Measurements from ENCODE around the gene SOX21. TPM values are rescaled to one million over a fixed set of nuclear protein-coding genes. Genes with fewer than 3 reads are reported as not detected.

Gene SOX21
- total RNA-seq, 1 experiment from 2014 or later: not detected

- no peak overlapping the region for H3K27ac ChIP-seq (ENCODE audit: low read depth, low read length)
- intact Hi-C loops (cut with micrococcal nuclease): no loop called here
- no TSS peak for BruUV-seq (replicated peaks)
- no peak overlapping the region for H2AFZ ChIP-seq (ENCODE audit: low read depth, low read length, poor library complexity, severe bottlenecking)
- H3K79me2 ChIP-seq (ENCODE audit: insufficient read depth, low read length): no peaks in the 10 kb centered on the region
- no peak for DNase-seq (ENCODE audit: low read depth, low spot score)
- no peaks in the 10 kb centered on the region for H4K20me1 ChIP-seq (ENCODE audit: insufficient read depth)
- H3K4me2 ChIP-seq (ENCODE audit: low read length): no peak overlapping the region
- no peak overlapping the region for H3K9ac ChIP-seq (ENCODE audit: low read length)
- TF ChIP-seq CEBPB (IDR thresholded peaks at IDR 0.05; ENCODE audit: low read depth) (no peak), CBX3 (IDR thresholded peaks at IDR 0.05; ENCODE audit: low read depth) (no peak), SRF (IDR thresholded peaks at IDR 0.05; ENCODE audit: low read depth) (no peak), YY1 (IDR thresholded peaks at IDR 0.05; ENCODE audit: extremely low read depth, insufficient replicate concordance, low read depth, low read length) (no peak), RAD21 (IDR thresholded peaks at IDR 0.05; ENCODE audit: low read depth) (no peak), ZFX (IDR thresholded peaks at IDR 0.05) (no peak)
- RAD21 ChIA-PET (ENCODE audit: low non-redundant PET in 1 of 2, low total read pairs in 2 of 2, uncharacterized antibody in 2 of 2, unreplicated experiment in 2 of 2): no interaction called here
- H3K4me3 ChIP-seq (replicated peaks in 1 of 2; ENCODE audit: low read depth in 1 of 2, low read length in 2 of 2): no peak overlapping the region
- no peak for ATAC-seq
- no peaks in the 10 kb centered on the region for H3K9me3 ChIP-seq (ENCODE audit: control insufficient read depth in 1 of 2, insufficient read depth in 1 of 2, low read depth in 1 of 2, low read length in 2 of 2)
- no peaks in the 10 kb centered on the region for H3K4me1 ChIP-seq (ENCODE audit: control insufficient read depth in 1 of 2, insufficient read depth in 2 of 2, low read length in 2 of 2)
- no peaks in the 10 kb centered on the region for H3K9me2 ChIP-seq (ENCODE audit: insufficient read depth)
- no peaks in the 10 kb centered on the region for H3K36me3 ChIP-seq (ENCODE audit: control insufficient read depth in 1 of 2, insufficient read depth in 2 of 2, low read length in 2 of 2)
- H3K27me3 ChIP-seq (ENCODE audit: insufficient read depth, low read length): peaks cover 18% of the 10 kb centered on the region
- POLR2A ChIA-PET: no interaction called here
- CTCF ChIA-PET: no interaction called here
Observed at GRCh38 chr13:94706843-94707399, 5.4 kb downstream of the SOX21 start.

- RAD21 ChIA-PET (ENCODE audit: low non-redundant PET in 1 of 2, low total read pairs in 2 of 2, uncharacterized antibody in 2 of 2, unreplicated experiment in 2 of 2): no interaction called here
- intact Hi-C loops (cut with micrococcal nuclease): no loop called here
- ATAC-seq: no peak
- Histone ChIP-seq H3K27me3 (ENCODE audit: insufficient read depth, low read length) (peaks cover 18% of the 10 kb centered on the region), H3K4me2 (ENCODE audit: low read length) (no peak overlapping the region), H3K9me2 (ENCODE audit: insufficient read depth) (no peaks in the 10 kb centered on the region), H3K9me3 (ENCODE audit: control insufficient read depth in 1 of 2, insufficient read depth in 1 of 2, low read depth in 1 of 2, low read length in 2 of 2) (no peaks in the 10 kb centered on the region), H3K27ac (ENCODE audit: low read depth, low read length) (no peak overlapping the region), H4K20me1 (ENCODE audit: insufficient read depth) (no peaks in the 10 kb centered on the region), H3K4me1 (ENCODE audit: control insufficient read depth in 1 of 2, insufficient read depth in 2 of 2, low read length in 2 of 2) (no peaks in the 10 kb centered on the region), H3K9ac (ENCODE audit: low read length) (no peak overlapping the region), H2AFZ (ENCODE audit: low read depth, low read length, poor library complexity, severe bottlenecking) (no peak overlapping the region), H3K36me3 (ENCODE audit: control insufficient read depth in 1 of 2, insufficient read depth in 2 of 2, low read length in 2 of 2) (no peaks in the 10 kb centered on the region), H3K4me3 (replicated peaks in 1 of 2; ENCODE audit: low read depth in 1 of 2, low read length in 2 of 2) (no peak overlapping the region), H3K79me2 (ENCODE audit: insufficient read depth, low read length) (no peaks in the 10 kb centered on the region)
- CTCF ChIA-PET: no interaction called here
- no peak for DNase-seq (ENCODE audit: low read depth, low spot score)
- POLR2A ChIA-PET: no interaction called here
- BruUV-seq (replicated peaks): no TSS peak
- no peak for TF ChIP-seq POLR2A (IDR thresholded peaks at IDR 0.05; ENCODE audit: borderline replicate concordance, extremely low read depth, insufficient read depth, insufficient read length)
- TF ChIP-seq EGR1 (IDR thresholded peaks at IDR 0.05; ENCODE audit: low read depth): no peak
- no peak for TF ChIP-seq FOSL1 (IDR thresholded peaks at IDR 0.05; ENCODE audit: low read depth)
- no peak for TF ChIP-seq ELF1 (IDR thresholded peaks at IDR 0.05; ENCODE audit: borderline replicate concordance, low read depth)
- no peak for TF ChIP-seq MAX (IDR thresholded peaks at IDR 0.05)
- no peak for TF ChIP-seq CBX3 (IDR thresholded peaks at IDR 0.05; ENCODE audit: low read depth)
- no peak for TF ChIP-seq POLR2AphosphoS5 (IDR thresholded peaks at IDR 0.05; ENCODE audit: low read depth, low read length)
- no peak for TF ChIP-seq SIN3A (IDR thresholded peaks at IDR 0.05; ENCODE audit: low read depth)
- no peak for TF ChIP-seq JUND (IDR thresholded peaks at IDR 0.05)
- TF ChIP-seq, protein P1, sequence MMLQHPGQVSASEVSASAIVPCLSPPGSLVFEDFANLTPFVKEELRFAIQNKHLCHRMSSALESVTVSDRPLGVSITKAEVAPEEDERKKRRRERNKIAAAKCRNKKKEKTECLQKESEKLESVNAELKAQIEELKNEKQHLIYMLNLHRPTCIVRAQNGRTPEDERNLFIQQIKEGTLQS (IDR thresholded peaks at IDR 0.05): no peak
- TF ChIP-seq, protein P2, sequence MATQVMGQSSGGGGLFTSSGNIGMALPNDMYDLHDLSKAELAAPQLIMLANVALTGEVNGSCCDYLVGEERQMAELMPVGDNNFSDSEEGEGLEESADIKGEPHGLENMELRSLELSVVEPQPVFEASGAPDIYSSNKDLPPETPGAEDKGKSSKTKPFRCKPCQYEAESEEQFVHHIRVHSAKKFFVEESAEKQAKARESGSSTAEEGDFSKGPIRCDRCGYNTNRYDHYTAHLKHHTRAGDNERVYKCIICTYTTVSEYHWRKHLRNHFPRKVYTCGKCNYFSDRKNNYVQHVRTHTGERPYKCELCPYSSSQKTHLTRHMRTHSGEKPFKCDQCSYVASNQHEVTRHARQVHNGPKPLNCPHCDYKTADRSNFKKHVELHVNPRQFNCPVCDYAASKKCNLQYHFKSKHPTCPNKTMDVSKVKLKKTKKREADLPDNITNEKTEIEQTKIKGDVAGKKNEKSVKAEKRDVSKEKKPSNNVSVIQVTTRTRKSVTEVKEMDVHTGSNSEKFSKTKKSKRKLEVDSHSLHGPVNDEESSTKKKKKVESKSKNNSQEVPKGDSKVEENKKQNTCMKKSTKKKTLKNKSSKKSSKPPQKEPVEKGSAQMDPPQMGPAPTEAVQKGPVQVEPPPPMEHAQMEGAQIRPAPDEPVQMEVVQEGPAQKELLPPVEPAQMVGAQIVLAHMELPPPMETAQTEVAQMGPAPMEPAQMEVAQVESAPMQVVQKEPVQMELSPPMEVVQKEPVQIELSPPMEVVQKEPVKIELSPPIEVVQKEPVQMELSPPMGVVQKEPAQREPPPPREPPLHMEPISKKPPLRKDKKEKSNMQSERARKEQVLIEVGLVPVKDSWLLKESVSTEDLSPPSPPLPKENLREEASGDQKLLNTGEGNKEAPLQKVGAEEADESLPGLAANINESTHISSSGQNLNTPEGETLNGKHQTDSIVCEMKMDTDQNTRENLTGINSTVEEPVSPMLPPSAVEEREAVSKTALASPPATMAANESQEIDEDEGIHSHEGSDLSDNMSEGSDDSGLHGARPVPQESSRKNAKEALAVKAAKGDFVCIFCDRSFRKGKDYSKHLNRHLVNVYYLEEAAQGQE (IDR thresholded peaks at IDR 0.05; ENCODE audit: low read depth): no peak
- no peak for TF ChIP-seq SP1 (IDR thresholded peaks at IDR 0.05; ENCODE audit: low read depth)
- TF ChIP-seq SRF (IDR thresholded peaks at IDR 0.05; ENCODE audit: low read depth): no peak
- TF ChIP-seq ZFX (IDR thresholded peaks at IDR 0.05): no peak
- no peak for TF ChIP-seq RAD21 (IDR thresholded peaks at IDR 0.05; ENCODE audit: low read depth)
- TF ChIP-seq EZH2 (IDR thresholded peaks at IDR 0.05): no peak
Observed at GRCh38 chr13:94706101-94706842, 6.1 kb downstream of the SOX21 start.

Data from HCT116 (cell line).